ENCODE data around the gene GRB10.

GRB10 gene

DNA sequence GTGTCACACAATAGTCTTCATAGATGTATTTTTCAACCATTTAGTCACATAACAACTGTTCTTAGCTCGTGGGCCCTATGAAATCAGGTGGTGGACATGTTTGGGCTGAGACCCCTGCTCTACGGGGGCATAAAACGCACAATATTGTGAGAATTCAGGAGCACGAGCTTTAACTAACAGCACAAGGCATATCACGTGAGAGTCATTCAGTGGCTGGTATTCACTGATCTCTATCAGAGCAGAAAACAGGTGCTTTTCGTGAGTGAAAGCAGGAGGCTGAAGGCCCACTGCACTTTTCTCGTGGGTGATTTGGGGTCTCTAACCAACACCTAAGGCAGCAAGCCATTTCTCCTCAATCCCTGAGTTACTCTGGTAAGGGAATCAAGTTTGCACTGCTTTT lies 42.8 kb upstream of the GRB10 start:
- Histone ChIP-seq H3K36me3 (no peaks in the 10 kb centered on the region), H3K4me3 (ENCODE audit: low read depth, low read length) (no peak overlapping the region), H3K4me1 (no peaks in the 10 kb centered on the region), H3K27me3 (peaks cover 3% of the 10 kb centered on the region), H3K9me3 (no peaks in the 10 kb centered on the region)
- no peak for DNase-seq
- no peak for TF ChIP-seq CTCF (IDR thresholded peaks at IDR 0.05; ENCODE audit: low read depth, low read length)

DNA sequence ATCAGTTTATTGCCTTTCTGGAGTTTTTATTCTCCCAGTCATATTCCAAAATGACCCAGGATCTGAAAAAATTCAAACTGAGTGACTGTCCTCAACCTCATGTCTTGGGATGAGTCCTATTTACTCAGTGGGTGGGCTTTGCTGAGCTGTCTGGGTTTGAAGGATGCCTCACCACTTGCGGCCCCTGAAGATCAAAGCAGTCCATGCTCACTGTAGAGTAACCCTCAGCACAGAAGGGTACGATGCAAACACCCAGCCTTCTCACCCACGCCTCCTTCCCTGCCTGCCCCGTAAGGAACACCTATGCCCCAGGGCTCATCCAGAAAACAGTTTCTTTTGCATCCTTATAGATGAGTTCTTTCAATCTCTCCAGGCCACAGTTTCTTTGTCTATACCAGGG lies 42.2 kb upstream of the GRB10 start:
- Histone ChIP-seq H3K4me1 (no peaks in the 10 kb centered on the region), H3K27me3 (peaks cover 6% of the 10 kb centered on the region), H3K36me3 (no peaks in the 10 kb centered on the region), H3K9me3 (no peaks in the 10 kb centered on the region), H3K4me3 (ENCODE audit: low read depth, low read length) (no peak overlapping the region)
- no peak for TF ChIP-seq CTCF (IDR thresholded peaks at IDR 0.05; ENCODE audit: low read depth, low read length)
- DNase-seq, result no peak

DNA sequence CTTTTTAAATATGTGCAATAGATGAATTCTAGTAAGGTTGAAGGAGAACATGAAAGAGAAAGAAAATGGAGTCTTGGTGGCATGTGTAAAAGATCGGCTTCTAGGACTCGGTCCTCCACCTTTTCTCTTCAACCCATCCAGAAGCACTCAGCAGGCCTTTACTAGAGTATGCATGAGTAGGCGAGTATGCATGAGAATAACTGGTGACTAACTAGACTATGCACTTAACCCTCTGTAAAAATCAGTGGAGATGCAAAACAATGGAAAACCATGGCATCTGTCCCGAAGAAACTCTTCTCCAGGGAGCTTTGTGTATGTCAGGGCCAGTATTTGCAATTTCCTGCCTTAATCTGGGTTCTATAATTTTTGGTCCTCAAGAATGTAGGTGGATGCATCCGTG lies 40.0 kb upstream of the GRB10 start:
- no peak overlapping the region for H3K4me3 ChIP-seq (ENCODE audit: low read depth, low read length)
- H3K27me3 ChIP-seq, result peaks cover 8% of the 10 kb centered on the region
- H3K9me3 ChIP-seq, result no peaks in the 10 kb centered on the region
- no peak for TF ChIP-seq CTCF (IDR thresholded peaks at IDR 0.05; ENCODE audit: low read depth, low read length)
- H3K4me1 ChIP-seq, result no peaks in the 10 kb centered on the region
- H3K36me3 ChIP-seq, result no peaks in the 10 kb centered on the region
- no peak for DNase-seq

DNA sequence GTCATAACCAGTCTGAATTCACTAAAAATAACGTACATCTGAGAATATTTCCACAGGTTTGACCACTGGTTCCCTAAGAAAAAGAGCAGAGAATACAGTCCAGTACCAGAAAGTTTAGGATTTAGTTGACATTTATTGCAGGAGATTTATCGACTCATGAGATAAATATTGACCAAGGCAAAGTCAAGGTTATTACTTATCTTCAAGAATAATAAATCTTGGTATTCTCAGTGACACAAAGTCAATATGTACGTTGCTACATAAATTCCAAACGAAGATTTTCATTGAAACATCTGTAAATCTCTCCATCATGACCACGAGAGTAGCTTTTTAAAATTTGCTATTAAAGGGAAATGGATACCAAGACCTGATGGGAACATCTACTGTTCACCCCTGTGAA lies 39.4 kb upstream of the GRB10 start:
- Histone ChIP-seq H3K4me1 (no peaks in the 10 kb centered on the region), H3K4me3 (ENCODE audit: low read depth, low read length) (no peak overlapping the region), H3K9me3 (no peaks in the 10 kb centered on the region), H3K36me3 (no peaks in the 10 kb centered on the region), H3K27me3 (peaks cover 8% of the 10 kb centered on the region)
- TF ChIP-seq CTCF (IDR thresholded peaks at IDR 0.05; ENCODE audit: low read depth, low read length), result no peak
- no peak for DNase-seq

DNA sequence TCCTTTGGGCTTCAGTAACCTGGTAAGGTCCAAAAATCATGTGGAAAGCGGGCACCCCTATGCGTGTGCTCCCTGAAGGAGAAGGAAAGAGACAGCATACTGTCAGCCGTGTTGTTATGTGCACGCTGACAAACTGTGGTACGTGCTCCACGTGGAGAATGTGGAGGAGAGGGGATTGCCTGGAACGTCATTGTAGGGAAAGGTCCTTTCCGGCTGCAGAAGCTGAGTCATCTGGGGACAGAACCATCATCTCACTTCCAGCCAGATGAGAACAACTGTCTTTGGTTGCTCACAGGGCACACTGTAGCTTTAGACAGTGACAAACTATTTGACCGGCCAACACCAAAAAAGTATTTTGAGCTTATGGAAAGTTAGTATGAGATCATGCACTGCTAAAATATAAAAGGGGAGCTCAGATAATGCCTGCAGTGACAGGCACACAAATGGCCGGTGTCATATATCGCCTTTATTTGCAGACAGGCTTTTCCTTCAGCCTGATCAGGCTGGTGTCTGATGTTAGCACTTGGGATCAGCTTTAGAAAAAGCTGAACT lies 38.8 kb upstream of the GRB10 start:
- H3K27me3 ChIP-seq, result peaks cover 8% of the 10 kb centered on the region
- H3K36me3 ChIP-seq, result no peaks in the 10 kb centered on the region
- no peaks in the 10 kb centered on the region for H3K9me3 ChIP-seq
- no peak overlapping the region for H3K4me3 ChIP-seq (ENCODE audit: low read depth, low read length)
- no peaks in the 10 kb centered on the region for H3K4me1 ChIP-seq
- DNase-seq, result no peak
- TF ChIP-seq CTCF (IDR thresholded peaks at IDR 0.05; ENCODE audit: low read depth, low read length), result no peak

GRCh38 chr7:50818324-50818723 lies 35.6 kb upstream of the GRB10 start:
- Histone ChIP-seq H3K27me3 (peaks cover 8% of the 10 kb centered on the region), H3K4me3 (ENCODE audit: low read depth, low read length) (no peak overlapping the region), H3K36me3 (no peaks in the 10 kb centered on the region), H3K4me1 (no peaks in the 10 kb centered on the region; the same call in 1 of the 2 replicates), H3K9me3 (no peaks in the 10 kb centered on the region)
- TF ChIP-seq CTCF (IDR thresholded peaks at IDR 0.05; ENCODE audit: low read depth, low read length), result no peak
- DNase-seq, result no peak

Data from BE2C (cell line).